ENCODE results near the gene MFGE8.
A peak's percentile ranks its signal among the peaks of the same experiment; 100 is the strongest.

The MFGE8 gene

DNA sequence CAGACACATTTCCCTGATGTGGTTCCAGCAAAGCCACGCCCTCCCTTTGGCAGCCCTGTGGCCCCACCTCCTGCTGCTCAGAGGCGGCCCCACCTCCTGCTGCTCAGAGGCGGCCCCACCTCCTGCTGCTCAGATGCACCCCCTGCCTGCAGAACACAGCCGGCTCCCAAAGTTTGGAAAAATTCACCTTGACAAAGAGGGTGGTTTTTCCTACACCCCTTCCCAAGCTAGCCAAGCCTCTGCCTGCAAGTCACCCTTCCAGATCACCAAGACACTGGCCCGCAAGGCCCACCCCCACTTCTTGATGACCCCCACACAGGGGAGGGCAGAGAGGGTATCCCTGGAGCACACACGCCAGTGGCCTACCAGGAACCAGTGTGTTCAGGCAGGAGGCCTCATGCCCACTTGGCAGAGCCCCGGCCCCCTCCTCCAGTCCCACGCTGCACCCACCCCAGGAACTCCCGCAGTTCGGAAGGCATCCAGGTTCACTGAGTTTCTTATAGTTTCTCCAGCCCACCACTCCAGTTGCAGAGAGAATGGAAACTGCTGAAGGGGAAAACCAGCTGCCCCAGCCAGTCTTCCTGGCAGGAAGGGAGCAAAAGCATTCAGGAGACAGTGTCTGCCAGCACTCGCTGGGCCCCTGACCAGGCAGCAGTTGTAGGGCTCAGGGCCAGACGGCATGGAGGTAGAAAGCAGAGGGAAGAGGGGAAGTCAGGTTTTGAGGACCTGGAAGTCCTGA lies 15.6 kb downstream of the MFGE8 start:
- DNase-seq, result peak; percentile 59

DNA sequence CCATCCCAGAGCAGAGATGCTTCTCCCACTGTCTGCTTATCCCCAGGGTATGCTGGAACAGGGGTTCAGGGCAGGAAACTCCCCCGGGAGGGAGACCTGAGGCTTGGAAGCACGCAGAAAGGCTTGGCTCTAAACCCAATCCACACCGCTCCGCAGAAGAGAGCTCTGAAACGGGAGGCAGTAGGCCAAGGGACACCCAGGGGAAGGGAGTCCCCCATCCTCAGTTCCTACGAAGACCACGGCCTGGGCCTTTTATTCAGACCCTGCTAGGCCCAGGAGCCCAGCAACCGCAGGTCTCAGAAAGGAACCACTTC lies 16.1 kb downstream of the MFGE8 start:
- no peak for DNase-seq

DNA sequence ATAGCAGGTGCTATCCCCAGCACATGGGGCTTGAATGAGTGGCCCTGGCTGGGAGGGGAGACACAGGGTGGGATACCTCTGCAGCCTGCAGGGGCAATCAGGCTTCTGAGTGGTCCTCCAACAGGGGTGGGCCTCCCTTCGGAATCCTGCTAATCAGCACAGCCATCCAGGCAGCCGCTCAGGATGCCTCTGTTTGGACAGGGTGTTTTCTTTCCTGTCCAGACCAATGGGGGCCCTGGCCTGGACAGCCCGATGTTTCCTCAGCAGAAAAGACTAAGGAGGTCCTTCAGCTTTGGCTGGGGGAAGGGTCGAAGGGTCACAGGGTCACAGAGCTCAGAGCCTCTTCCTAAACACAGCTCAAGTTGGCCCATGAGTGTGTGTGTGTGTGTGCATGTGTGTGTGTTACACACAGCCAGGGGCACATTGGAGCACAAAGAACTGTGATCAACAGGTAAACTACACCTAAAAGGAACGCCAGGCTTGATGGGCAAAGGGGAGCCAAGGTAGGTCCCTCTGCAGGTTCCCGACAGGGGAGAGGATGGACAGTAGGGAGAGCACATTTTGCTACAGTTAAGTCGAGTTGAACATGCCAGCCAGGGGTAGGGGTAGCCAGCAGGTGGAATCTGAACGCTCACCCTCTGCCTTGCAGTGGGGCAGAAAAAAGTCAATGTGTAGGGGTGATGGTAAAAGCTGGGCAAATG lies 16.7 kb downstream of the MFGE8 start:
- no peak for DNase-seq

DNA sequence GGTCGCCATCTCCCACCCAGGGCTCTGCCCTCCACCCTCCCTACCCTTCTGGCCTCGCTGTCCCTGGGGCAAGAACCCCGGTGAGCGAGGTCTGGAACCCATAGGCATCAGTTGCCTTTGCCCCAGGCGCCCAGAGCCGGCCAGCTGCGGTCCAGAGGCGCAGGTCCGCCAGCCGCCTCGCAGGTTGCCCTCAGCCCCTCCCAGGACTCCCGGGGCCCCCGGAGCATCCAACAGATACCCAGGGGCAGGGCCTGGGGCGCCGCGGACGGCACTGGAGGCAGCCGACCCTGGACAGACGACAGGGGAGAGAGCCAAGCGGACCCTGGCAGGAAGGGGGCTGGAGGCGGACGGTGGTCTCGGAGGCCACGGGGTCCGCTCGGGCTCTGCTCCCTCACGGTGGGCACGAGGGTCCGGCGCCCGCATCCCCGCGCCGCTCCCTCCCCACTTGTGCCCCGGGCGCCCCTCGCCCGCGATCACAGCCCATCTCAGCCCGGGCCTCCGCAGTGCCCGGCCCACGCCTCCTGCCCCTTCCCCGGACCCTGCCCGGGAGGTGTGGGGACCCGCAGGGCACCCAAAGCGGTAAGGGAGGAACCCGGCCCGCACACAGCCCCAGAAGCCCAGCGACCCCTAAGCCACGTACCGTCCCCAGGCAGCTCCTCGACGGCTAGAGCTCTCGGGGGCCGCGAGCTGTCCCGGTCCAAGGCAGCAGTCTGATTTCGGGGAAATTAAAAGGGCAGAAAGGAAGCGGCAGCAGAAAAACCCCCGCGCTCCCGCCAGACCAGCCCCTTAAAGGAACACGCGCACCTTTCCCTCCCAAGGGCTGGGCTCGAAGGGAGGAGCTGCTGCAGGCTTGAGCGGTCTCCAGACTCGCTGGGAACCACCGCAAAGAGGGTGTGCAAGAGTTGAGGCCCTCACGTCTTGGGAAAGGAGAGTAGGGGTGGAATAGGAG lies 18.1 kb downstream of the MFGE8 start, which contains the start of gene HAPLN3:
Gene HAPLN3, minus strand, starts transcription at position 726 of the 949 bp plus-strand sequence. CDS start 8,246 bp downstream, outside the sequence.
- no peak for DNase-seq

DNA sequence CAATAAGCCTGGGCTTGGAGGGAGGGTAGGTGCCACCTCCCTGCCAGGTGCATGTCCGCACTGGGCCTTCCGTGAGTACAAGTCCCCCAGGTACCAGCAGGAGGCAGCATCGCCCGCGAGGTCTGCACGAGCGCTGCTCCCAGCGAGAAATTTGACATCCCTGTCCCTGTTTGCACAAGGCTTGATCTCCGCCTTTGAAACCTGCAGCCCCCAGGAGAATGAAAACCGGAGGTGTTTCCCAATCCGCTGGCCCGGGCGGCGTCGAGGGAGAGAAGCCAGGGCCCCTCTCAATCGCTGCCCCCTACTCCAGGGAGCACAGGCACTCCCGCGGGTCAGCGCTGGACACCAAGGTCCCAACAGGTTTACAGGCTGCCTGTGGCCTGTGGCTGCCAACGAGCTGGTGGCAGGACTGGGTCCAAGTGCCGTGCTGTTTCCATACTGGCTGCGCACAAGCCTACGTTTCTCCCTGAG lies 18.8 kb downstream of the MFGE8 start:
- DNase-seq, result no peak

DNA sequence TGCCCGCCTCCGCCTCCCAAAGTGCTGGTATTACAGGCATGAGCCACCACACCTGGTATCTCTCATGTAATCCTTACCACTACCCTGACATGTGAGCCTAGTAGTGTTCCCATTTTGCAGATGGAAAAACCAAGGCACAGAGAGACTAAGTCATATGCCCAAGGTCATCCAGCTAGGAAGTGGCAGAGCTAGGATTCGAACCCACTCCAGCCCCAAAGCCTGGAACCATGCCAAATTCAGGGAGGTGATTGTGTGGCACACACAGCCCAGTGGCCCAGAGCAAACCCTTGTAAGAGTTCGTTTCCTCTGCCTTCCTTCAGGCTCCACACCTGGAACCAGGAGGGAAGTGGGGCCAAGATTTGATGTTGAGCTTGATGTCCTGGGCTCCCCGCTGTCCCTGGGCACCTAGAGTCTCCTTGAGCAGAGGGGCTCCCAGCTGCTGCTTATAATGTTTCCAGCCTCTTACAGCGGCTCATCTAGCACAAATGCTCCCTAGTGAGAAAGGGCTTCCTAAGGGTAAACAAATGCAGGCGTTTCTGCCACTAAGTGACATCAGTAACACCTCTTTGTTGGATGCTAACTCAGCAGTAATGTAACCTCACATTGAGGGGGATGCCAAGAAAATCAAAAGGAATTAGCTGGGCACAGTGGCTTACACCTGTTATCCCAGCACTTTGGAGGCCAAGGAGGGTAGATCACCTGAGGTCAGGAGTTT lies 21.5 kb downstream of the MFGE8 start:
- no peak for DNase-seq

DNA sequence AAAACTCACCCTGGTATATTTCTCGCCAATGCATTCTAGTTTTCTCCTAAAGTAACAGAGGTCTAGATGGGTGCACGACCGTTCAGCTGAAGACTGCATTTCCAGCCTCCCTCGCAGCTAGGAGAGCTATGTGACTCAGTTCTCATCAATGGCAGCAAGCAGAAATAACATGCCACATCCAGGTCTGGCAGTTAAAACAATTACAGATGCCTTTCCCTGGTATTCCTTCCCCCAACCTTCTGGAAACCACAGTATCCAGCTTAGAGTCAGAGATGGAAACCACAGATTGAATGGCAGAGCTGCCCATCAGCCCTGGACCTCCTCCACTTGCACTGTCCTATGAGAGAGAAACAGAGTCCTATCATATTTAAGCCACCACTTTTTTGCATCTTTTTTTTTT lies 22.7 kb downstream of the MFGE8 start:
- no peak for DNase-seq

DNA sequence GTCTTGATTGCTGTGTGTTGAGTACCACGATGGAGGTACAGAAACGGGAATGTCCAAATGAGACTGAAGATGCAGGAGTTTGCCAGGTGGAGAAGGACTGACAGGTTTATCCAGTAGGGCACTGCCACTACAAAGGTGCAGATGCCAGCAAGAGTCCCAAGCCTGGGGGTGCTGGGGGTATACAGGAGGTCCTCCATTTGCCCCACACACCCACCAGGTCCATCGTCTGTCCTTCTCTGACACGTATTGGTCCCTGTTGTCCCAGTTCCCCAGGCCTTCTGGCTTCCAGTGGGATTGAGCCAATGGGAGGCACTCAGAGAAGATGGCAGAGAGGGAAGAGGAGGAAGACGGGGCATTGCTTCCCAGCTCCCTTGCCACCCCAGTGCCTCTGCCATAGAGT lies 24.5 kb downstream of the MFGE8 start:
- no peak for DNase-seq

DNA sequence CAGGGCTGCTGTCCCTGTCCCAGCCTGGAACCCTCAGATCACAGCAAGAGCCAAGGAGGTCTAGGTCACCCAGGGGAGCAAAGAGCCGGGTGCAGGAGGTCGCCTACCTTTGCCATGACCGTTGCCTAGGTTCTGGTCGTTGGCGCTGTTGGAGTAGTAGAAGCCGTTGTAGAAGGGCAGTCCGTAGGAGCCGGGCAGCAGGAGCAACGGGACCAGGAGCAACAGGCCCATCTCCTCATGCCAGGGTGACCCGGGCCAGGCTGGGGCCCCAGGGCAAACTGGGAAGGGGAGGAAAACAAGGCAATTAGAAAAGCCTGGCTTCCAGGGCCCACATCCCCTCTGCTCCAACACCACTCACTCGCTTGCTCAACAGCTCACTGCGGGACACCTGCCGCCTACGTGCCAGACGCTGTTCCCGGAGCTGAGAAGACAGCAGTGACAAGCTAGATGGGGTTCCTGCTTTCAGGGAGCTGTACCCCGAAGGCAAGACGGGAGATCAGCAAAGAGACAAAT lies 26.1 kb downstream of the MFGE8 start:
- no peak for DNase-seq

DNA sequence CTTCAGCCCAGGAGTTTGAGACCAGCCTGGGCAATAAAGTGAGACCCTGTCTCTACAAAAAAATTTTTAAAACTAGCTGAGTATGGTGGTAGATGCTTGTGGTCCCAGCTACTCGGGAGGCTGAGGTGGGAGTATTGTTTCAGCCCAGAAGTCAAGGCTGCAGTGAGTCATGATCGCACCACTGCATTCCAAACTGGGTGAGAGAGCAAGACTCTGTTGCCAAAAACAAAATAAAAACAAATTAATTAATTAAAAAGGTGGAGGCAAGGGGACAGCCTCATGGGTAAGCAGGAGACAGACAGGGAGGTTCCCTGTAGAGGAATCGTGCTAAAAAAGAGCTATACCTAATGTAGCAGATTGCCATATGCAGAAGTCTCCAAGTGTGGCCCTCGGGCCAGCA lies 30.4 kb downstream of the MFGE8 start:
- DNase-seq, result no peak

DNA sequence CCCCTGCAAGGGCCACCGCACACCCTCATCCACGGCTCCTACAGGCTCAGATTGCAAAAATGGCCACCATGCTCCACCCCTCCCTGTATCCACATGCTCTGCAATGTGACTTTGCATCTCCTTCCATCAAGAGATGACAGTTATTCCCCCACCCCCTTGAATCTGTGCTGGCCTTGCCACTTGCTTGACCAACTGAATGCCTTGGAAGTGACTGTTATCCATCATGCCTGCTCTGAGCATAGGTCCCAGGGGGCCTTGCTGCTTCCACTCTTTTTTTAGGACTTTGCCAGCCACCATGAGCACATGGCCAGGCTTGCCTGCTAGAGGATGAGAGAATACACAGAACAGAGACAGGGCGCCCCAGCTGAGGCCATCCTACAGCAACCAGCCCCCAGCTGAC lies 31.4 kb downstream of the MFGE8 start:
- no peak for DNase-seq

DNA sequence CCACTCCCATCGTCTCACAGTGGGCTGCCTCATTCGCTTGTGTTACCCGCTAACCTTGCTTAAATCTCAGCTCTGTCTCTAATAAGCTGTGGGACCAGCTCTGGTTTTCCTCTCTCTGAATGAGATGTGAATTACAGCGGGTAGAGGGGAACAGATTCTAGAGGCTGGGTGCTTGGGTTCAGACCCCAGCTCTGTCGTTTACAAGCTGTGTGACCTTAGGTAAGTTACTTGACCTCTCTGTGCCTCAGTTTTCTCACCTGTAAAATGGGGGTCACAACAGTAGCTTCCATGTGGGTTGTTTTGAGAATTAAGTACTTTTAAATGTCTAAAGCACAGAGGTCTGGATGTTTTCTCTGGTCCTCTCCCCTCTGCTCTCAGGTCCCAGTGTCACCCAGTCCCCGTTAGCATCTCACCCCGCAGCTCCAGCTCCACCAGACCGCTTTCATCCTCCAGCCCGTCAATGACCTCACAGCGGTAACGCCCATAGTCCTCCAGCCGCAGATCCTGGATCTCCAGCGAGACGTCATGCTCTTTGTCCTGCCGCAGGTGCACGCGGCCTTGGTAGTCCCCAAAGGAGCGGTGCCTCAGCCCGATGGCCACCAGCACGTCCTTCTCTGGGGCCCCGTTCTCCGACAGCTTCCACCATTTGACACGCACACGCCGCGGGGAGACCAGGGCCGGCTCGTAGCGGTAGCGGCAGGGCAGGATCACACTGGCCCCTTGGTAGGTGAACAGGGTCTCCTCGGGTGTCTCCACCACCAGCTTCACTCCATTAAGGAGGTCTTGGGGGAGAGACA lies 32.0 kb downstream of the MFGE8 start:
- no peak for DNase-seq

DNA sequence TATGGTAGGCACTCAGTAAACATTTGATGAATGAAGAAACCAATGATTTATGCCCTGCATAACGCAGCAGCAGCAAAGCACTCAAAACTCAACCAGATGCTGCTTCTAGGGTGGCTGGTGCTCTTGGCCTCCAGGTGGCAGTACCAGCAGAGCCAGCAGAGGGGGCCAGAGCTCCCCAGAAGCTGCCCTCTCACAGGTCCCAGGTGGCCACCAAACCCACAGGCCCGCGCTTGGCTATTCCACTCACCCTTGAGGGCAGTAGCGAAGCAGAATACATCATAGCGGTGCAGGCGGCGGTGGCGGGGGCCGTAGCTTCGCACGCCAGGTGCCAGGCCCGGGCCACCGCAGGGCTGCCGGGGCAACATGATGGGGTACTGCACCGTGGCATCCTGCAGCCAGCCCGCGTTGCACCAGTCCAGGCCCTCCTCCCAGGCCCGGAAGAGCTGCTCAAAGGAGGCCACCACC lies 34.4 kb downstream of the MFGE8 start:
- peak; percentile 40 for DNase-seq

DNA sequence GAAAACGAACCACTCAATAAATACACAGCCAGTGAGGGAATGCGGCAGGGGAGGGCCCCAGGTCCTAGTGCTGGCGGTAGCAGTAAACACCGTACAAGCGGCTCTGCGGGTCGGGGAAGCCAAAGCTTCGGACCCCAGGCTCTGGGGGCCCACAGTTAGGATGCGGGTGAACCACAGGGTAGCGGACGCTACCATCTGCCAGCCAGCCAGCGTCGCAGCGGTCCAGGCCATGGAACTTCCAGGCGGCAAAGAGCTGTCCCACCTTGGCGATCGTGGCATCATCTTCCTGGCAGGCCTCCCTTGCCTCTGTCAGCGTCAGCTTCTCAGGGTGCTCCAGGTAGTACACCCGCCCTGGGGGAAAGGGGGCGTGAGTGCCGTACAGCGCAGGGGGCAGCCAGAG lies 35.3 kb downstream of the MFGE8 start:
- DNase-seq, result no peak

DNA sequence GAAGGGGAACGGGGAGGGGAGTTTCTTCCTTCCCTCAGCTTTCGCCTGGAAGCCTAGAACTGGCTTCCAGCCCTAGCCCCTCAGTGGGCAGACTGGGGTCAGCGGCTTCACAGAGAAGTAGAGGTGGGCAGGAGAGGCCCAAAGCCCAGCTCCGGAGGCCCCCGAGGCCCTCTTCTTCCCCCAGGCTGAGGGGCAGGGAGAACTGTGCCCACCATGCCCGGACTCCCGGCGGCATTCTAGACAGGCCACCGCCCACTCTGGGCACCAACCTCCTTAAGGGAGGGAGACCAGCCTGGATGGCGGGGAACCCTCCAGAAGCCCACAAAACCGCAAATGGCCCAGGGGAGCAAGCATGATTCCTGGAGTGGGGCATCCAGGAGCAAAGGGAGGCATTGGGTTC lies 35.8 kb downstream of the MFGE8 start:
- DNase-seq, result no peak

DNA sequence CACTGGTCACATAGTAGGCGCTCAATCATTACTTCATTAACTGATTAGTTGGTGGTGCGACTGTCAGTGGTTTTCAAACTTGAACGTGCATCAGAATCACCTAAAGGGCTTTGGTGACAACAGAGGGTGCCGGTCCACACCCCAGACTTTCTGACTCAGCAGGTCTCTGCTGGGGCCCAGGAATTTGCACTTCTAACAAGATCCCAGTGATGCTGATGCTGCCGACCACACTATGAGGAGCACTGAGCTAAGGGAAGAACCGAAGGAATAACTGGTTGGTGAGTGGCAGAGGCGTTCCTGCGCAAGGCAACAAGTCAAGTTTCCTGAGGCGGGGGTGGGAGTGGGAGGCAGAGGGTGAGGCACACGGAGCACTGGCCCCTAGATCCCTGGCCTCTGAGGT lies 36.6 kb downstream of the MFGE8 start:
- no peak for DNase-seq

DNA sequence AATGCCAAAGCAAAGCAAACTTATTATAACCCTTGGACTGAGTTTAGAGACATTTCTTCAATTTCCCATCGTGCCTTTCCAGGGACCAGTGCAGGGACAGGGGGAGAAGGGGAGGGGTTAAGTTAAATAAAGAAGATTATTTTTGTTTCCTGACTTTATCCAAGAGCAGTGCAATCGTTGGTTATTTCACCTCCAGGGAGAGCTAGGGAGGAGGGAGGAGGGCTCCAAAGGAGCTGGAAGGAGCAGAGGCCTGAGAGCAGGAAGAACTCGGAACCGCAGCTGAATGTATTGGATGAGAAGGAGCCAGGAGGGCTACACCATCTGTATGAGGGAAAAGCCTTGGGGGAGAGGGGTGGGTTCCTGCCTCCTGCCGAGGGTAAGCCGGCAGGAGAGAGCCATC lies 38.5 kb downstream of the MFGE8 start:
- DNase-seq, result no peak

DNA sequence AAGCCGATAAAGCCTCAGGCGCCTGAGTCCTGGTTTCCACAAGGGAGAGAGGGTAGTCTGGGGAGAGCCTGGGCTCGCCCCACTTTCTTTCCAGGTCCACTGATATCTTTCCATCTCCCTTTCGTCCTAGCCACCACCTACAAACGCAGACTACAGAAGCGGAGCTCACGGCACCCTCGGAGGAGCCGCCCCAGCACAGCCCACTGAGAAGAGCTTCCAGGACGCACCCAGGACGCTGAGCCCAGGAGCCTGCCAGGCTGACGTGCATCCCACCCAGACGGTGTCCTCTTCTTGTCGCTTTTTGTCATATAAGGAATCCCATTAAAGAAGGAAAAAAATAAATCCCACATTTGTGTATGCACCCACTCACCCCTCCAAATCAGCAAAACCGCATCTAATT lies 38.9 kb downstream of the MFGE8 start:
- no peak for DNase-seq

DNA sequence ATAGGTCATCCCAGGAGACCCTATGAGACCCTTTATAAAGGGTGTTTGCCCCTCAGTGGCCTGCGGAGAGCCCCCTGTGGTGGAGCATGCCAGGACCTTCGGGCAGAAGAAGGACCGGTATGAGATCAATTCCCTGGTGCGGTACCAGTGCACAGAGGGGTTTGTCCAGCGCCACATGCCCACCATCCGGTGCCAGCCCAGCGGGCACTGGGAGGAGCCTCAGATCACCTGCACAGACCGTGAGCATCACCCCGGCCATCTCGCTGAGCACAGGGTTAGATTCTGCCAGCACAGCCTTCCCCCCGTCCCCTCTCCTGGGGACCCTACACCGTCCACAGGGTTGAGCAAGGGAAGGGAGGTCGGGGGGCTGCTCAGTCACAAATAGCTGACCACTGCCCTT lies 39.4 kb downstream of the MFGE8 start:
- no peak for DNase-seq

DNA sequence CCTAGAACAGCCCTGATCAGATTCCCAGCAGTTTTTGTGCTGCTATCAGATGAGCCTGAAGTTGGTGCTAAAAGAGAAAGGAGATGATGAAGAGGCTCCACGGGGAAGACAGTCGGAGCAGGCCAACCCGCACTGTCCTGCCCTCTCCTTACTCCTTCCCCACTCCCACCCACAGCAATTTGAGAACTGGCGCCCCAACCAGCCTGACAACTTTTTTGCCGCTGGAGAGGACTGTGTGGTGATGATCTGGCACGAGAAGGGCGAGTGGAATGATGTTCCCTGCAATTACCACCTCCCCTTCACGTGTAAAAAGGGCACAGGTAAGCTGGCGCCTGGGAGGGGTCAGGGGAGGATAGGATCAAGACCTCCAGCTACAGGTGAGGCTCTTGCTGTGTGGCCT lies 40.5 kb downstream of the MFGE8 start:
- DNase-seq, result no peak

DNA sequence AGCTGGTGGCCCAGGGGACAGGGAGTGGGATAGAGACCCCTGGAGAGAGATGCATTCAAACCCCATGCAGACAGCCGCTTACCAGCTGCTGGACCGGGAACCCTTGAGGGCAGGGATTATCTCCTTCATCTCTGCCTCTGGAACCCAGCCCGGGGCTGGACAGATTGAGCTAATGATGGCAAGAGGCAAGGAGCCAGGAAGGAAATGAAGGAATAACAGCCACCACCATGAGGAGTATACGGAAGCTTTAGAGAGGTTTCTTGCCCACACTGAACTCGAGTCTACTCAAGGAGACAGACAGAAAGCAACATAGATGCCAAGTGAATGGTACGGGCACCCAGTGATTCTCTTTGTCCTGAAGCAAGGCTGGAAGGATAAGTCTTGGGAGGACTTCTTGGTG lies 41.1 kb downstream of the MFGE8 start:
- no peak for DNase-seq

DNA sequence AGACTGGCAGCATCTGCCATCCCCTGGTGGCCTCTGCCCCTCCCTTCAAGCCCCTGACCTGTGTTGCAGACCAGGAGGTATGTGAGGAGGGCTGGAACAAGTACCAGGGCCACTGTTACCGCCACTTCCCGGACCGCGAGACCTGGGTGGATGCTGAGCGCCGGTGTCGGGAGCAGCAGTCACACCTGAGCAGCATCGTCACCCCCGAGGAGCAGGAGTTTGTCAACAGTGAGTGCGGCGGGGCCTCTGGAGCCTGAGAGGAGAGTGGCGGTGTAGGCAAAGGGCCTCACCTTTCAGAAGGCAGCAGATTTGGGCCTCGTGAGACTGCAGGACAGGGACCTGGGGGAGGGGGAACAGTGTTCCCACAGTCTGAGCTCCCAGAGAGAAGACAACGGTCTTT lies 41.9 kb downstream of the MFGE8 start:
- DNase-seq, result no peak
